Measurements from ENCODE around the gene CBX6. TPM values are rescaled to one million over a fixed set of nuclear protein-coding genes. Genes with fewer than 3 reads are reported as not detected.

The CBX6 gene
- total and polyA plus RNA-seq, 5 donors, result 27.0 to 65.9 (median 56.3) TPM

DNA sequence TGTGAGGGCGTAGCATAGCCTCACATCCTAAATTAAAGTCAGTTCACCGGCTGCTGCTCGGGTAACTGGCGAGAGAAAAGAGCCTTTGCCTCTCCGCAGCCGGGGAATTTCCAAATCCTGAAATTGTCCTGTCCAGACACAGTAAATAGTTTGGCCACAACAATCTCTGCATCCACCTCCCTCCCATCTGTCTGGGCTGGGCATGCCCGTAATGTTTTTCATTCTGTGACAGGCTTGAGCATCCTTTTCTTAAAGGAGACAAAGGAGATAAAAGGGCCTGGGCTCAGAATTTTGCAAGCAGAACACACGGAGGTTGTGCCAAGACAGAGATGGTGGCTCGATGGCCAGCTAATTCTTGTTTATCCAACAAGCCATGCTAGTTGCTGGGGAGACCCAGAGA, 19.2 kb upstream of the CBX6 start:
- ATAC-seq (no peak), DNase-seq (no peak)
- no peaks in the 10 kb centered on the region for H3K9me3 ChIP-seq (ENCODE audit: control insufficient read depth, low read length)
- intact Hi-C loops (cut with DNase I), result no loop called here
- H3K4me3 ChIP-seq (ENCODE audit: low read length), result no peak overlapping the region
- H3K4me1 ChIP-seq (ENCODE audit: control insufficient read depth, insufficient read depth, low read length), result no peaks in the 10 kb centered on the region
- H3K27ac ChIP-seq (ENCODE audit: low read length), result no peak overlapping the region
- H3K27me3 ChIP-seq (ENCODE audit: control insufficient read depth, insufficient read depth), result no peaks in the 10 kb centered on the region
- 62% methylated on average over 9 of the region's 9 CpGs for WGBS

DNA sequence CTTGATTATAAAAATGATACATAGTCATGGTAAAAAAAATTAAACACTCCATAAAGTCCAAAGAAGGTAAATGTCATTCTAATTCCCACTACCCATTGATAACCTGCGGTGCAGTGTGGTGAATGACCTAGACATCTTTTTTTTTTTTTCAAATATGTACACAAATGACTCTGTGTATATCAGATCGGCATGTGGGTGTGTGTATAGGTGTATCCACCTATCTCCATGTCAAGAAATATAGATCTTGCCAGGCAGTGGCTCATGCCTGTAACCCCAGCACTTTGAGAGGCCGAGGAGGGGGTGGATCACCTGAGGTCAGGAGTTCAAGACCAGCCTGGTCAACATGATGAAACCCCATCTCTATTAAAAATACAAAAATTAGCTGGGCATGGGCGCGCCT, 18.4 kb upstream of the CBX6 start:
- no peaks in the 10 kb centered on the region for H3K9me3 ChIP-seq (ENCODE audit: control insufficient read depth, low read length)
- ATAC-seq, result no peak
- no peak overlapping the region for H3K4me3 ChIP-seq (ENCODE audit: low read length)
- DNase-seq, result no peak
- no peaks in the 10 kb centered on the region for H3K4me1 ChIP-seq (ENCODE audit: control insufficient read depth, insufficient read depth, low read length)
- H3K27me3 ChIP-seq (ENCODE audit: control insufficient read depth, insufficient read depth), result no peaks in the 10 kb centered on the region
- intact Hi-C loops (cut with DNase I), result no loop called here
- 90% methylated on average over 5 of the region's 5 CpGs for WGBS
- H3K27ac ChIP-seq (ENCODE audit: low read length), result no peak overlapping the region

DNA sequence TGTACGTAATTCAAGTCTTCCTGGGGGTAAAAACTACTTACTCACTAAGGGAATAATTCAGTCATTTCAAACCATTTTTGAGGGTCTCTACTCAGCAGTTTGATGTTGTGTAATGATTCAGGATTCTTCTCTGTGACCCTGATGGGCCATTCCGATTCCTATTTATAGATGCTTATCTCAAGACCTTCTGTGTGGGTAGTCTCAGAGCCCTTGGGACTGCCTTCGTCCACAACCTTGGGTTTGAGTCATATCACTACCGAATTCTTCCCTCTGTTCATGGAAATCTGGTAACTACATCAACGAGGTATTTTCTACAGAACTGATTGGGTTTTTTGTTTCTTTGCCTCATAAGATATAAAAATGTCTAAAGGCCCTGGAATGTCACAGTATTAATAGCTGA, 14.3 kb upstream of the CBX6 start:
- Histone ChIP-seq H3K27me3 (ENCODE audit: control insufficient read depth, insufficient read depth) (no peaks in the 10 kb centered on the region), H3K9me3 (ENCODE audit: control insufficient read depth, low read length) (no peaks in the 10 kb centered on the region), H3K4me3 (ENCODE audit: low read length) (no peak overlapping the region), H3K27ac (ENCODE audit: low read length) (no peak overlapping the region), H3K4me1 (ENCODE audit: control insufficient read depth, insufficient read depth, low read length) (peaks cover 10% of the 10 kb centered on the region)
- ATAC-seq (no peak), DNase-seq (no peak)
- intact Hi-C loops (cut with DNase I), result no loop called here
- 46% methylated on average over 5 of the region's 5 CpGs for WGBS

DNA sequence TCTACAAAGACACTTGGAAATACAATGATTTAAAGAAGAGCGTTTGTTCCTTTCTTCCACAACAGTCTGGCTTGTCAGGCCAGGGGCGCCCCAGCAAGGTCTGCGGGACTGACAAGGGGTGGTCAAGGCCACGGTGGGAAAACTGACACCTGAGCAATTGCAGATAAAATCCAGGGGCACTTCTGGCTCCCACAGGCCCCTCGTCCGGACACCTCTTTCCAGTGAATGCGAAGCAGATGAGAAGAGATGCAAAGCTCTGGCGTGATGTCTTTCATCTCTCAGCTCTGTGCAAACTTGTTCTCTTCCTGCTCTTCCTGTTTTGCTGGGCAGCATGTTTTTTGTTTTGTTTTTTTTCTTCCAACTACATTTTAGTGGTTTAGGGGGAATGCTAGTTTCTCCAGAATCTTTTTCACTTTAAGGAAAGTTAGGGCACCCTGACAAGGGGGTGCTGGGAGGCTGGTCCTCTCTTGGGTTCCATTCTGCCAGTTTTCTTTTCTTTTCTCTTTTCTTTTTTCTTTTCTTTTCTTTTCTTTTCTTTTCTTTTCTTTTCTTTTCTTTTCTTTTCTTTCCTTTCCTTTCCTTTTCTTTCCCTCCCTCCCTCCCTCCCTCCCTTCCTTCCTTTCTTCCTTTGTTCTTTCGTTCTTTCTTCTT, 11.1 kb upstream of the CBX6 start:
- Histone ChIP-seq H3K9me3 (ENCODE audit: control insufficient read depth, low read length) (no peaks in the 10 kb centered on the region), H3K4me3 (ENCODE audit: low read length) (no peak overlapping the region), H3K27ac (ENCODE audit: low read length) (no peak overlapping the region), H3K27me3 (ENCODE audit: control insufficient read depth, insufficient read depth) (no peaks in the 10 kb centered on the region), H3K4me1 (ENCODE audit: control insufficient read depth, insufficient read depth, low read length) (peaks cover 10% of the 10 kb centered on the region)
- no peak for DNase-seq
- WGBS, result 52% methylated on average over 9 of the region's 9 CpGs
- ATAC-seq, result no peak
- intact Hi-C loops (cut with DNase I), result loop anchor here in 1 of 4 donors (5.0 kb wide), 1 partner anchor 39 kb away; no protein-coding TSS in a partner anchor

DNA sequence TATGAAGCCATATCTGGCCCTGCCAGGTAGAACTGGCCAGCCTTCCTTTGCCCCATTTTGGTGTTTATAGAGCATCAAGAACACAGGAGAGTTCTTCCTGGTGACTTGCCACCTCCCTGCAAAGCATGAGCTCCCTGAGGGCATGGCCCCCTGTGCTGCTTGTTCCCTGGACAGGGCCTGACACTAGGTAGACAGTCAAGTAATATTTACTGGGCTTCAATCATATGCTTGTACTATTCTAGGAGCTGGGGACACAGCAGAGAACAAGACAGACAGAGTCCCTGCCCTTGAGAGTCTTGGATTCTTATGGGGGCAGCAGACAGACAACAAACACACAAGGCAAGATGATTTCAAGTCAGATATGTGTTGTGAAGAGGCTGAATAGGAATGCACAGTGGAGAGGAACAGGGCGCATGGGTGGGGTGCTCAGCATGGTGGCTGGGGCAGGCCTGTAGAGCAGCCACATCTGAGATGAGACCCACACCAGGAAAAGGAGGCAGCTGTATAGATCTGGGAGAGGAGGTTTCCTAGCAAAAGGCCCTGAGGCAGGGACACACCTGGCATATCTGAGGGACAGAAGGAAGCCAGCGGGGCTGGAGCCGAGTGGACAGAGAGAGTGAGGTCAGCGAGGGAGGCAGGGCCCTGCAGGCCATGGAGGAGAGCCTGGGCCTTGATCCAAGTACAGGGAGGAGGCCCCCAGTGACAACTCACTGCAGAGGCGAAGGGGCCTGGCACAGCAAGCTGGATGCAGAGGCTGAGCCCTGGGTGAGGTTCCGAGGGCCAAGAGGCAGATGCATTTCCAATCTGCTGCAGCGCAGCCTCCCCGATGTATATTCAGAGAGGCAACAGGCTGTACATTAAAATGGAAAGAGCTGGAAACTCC, 10.2 kb upstream of the CBX6 start:
- Histone ChIP-seq H3K27ac (ENCODE audit: low read length) (peak overlapping the region; percentile 99), H3K4me1 (ENCODE audit: control insufficient read depth, insufficient read depth, low read length) (peaks cover 10% of the 10 kb centered on the region), H3K9me3 (ENCODE audit: control insufficient read depth, low read length) (no peaks in the 10 kb centered on the region), H3K4me3 (ENCODE audit: low read length) (no peak overlapping the region), H3K27me3 (ENCODE audit: control insufficient read depth, insufficient read depth) (no peaks in the 10 kb centered on the region)
- peak; percentile 76 to 78 for ATAC-seq
- intact Hi-C loops (cut with DNase I), result loop anchor here in 1 of 4 donors (5.0 kb wide), 1 partner anchor 40 kb away; no protein-coding TSS in a partner anchor
- peak; percentile 68 to 82 (median 79) for DNase-seq
- WGBS, result 36% methylated on average over 8 of the region's 8 CpGs

DNA sequence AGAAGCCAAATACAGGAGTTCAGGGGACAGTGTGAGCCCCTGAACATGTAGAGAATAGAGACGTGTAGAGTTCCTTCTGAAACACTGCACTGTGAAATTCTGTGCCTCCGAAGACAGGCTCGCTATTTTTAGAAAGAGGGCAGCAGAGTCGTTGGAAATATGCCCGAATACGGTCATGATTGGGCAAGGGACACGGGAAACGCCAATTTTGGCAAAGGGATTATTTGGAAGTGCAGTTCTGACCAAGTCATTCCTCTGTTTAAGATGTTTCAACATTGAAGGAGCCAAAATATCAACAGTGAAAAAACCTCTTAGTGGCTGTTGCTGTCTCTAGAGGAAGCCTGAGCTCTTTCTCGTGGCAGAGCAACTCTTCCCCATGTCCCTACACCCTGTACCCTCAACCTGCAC, 9.5 kb upstream of the CBX6 start:
- WGBS, result 8% methylated on average over 9 of the region's 9 CpGs
- peaks cover 10% of the 10 kb centered on the region for H3K4me1 ChIP-seq (ENCODE audit: control insufficient read depth, insufficient read depth, low read length)
- DNase-seq (peak in 1 of 3 donors; percentile 73), ATAC-seq (peak; percentile 68 to 80)
- intact Hi-C loops (cut with DNase I), result loop anchor here in 1 of 4 donors (5.0 kb wide), 1 partner anchor 41 kb away; no protein-coding TSS in a partner anchor
- H3K9me3 ChIP-seq (ENCODE audit: control insufficient read depth, low read length), result no peaks in the 10 kb centered on the region
- H3K27ac ChIP-seq (ENCODE audit: low read length), result peak overlapping the region; percentile 99
- H3K27me3 ChIP-seq (ENCODE audit: control insufficient read depth, insufficient read depth), result no peaks in the 10 kb centered on the region
- H3K4me3 ChIP-seq (ENCODE audit: low read length), result peak overlapping the region; percentile 21

DNA sequence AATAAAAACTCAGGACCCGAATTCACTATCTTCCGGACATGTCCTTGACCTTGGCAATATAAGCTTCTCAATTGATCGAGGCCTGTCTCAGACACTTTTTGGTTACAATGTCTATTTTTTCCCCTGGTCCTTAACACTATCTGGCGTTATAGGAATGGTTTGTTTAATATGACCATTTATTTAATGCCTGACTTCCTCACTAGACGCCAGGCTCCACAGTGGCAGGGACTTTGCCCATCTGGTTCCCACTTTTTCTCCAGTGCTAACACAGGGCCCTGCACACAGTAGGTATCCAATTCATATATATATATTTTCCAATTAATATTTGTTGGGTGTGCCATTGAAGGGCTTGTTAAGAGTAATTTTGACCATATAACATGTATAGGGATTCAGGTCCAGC, 7.9 kb upstream of the CBX6 start:
- Histone ChIP-seq H3K4me1 (ENCODE audit: control insufficient read depth, insufficient read depth, low read length) (peaks cover 10% of the 10 kb centered on the region), H3K9me3 (ENCODE audit: control insufficient read depth, low read length) (no peaks in the 10 kb centered on the region), H3K27ac (ENCODE audit: low read length) (no peak overlapping the region), H3K4me3 (ENCODE audit: low read length) (no peak overlapping the region), H3K27me3 (ENCODE audit: control insufficient read depth, insufficient read depth) (no peaks in the 10 kb centered on the region)
- 80% methylated on average over 5 of the region's 5 CpGs for WGBS
- intact Hi-C loops (cut with DNase I), result loop anchor here in 2 of 4 donors (5.0 to 10.0 kb wide), 3 partner anchors 42 to 115 kb away; no protein-coding TSS in a partner anchor
- ATAC-seq, result no peak
- no peak for DNase-seq

DNA sequence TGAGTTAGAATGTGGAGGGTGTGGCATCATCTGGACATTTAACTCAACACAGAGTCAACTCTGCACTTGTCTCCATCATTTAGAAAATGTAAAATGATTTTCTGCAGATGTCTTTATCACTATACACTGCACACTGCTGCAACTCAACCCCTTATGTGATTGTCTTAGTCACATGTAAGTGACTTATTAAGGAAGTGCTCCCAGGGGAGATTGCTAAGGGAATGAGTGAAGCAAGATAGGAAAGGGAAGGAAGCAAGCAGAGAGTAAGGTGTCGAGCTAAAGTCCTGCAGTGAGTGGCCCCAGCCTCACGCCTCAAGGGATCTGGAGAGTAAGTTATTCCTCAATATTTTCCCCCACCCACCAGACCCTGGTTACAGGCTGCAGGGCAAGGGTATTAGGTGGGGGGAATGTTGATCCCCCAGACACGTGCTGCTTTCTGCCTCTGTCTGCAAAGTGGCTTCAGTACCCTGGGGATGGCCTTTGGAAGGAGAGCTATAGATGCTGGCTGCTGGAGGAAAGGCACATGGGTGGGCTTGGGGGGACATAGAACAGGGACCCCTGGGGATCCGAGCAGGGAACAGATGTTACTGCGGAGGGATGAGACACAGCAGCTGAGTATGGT, 7.2 kb upstream of the CBX6 start:
- Histone ChIP-seq H3K4me1 (ENCODE audit: control insufficient read depth, insufficient read depth, low read length) (peaks cover 10% of the 10 kb centered on the region), H3K9me3 (ENCODE audit: control insufficient read depth, low read length) (no peaks in the 10 kb centered on the region), H3K4me3 (ENCODE audit: low read length) (no peak overlapping the region), H3K27ac (ENCODE audit: low read length) (no peak overlapping the region), H3K27me3 (ENCODE audit: control insufficient read depth, insufficient read depth) (no peaks in the 10 kb centered on the region)
- DNase-seq (no peak), ATAC-seq (no peak)
- intact Hi-C loops (cut with DNase I), result loop anchor here in 1 of 4 donors (10.0 kb wide), 2 partner anchors 46 to 114 kb away; no protein-coding TSS in a partner anchor
- 65% methylated on average over 5 of the region's 5 CpGs for WGBS

DNA sequence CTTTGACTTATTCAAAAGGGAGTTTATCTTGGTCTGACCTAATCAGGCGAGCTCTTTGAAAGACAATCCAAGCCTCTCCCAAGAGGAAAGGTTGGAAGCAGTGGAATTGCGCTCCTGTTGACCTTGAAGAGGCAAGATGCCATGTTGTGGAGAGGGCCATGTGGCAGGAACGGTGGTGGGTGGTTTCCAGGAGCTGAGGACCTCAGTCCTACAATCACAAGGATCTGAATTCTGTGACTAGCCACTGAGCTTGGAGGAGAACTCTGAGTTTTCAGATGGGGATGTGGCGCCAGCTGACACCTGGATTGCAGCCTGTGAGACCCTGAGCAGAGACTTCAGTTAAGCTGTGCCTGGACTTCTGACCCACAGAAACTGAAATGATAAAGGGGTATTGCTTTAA, 6.0 kb upstream of the CBX6 start:
- Histone ChIP-seq H3K27me3 (ENCODE audit: control insufficient read depth, insufficient read depth) (no peaks in the 10 kb centered on the region), H3K9me3 (ENCODE audit: control insufficient read depth, low read length) (no peaks in the 10 kb centered on the region), H3K4me1 (ENCODE audit: control insufficient read depth, insufficient read depth, low read length) (peaks cover 10% of the 10 kb centered on the region), H3K4me3 (ENCODE audit: low read length) (no peak overlapping the region), H3K27ac (ENCODE audit: low read length) (no peak overlapping the region)
- WGBS, result 85% methylated on average over 4 of the region's 4 CpGs
- intact Hi-C loops (cut with DNase I), result loop anchor here in 1 of 4 donors (10.0 kb wide), 2 partner anchors 47 to 113 kb away; no protein-coding TSS in a partner anchor
- no peak for DNase-seq
- ATAC-seq, result no peak

DNA sequence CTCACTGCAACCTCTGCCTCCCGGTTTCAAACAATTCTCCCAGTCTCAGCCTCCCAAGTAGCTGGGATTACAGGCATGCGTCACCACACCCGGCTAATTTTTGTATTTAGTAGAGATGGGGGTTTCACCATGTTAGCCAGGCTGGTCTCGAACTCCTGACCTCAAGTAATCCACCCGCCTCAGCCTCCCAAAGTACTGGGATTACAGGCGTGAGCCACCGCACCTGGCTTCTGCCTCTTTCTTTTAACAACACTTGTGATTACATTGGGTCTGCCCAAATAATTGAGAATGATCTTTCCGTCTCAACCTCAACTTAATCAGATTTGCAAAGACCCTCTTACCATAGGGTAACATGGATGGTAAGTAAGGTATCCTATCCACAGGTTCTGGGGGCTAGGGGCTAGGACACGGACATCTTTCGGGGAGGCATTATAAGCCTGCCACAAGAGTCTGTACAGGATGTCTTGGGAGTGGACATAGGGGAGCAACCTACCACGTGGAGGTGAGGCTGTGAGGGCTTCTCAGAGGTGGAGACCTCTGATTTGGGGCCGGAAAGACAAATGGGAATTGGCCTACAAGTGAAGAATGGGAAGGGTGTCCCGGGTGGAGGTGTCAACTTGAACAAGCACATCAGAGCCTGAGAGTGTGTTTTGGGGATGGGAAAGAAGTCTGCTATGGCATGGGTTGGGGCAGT, 2.7 kb upstream of the CBX6 start:
- Histone ChIP-seq H3K27ac (ENCODE audit: low read length) (no peak overlapping the region), H3K4me3 (ENCODE audit: low read length) (no peak overlapping the region), H3K27me3 (ENCODE audit: control insufficient read depth, insufficient read depth) (no peaks in the 10 kb centered on the region), H3K9me3 (ENCODE audit: control insufficient read depth, low read length) (no peaks in the 10 kb centered on the region), H3K4me1 (ENCODE audit: control insufficient read depth, insufficient read depth, low read length) (peaks cover 2% of the 10 kb centered on the region)
- DNase-seq (no peak), ATAC-seq (no peak)
- intact Hi-C loops (cut with DNase I), result loop anchor here in 3 of 4 donors (5.0 to 10.0 kb wide), 4 partner anchors 50 to 248 kb away; no protein-coding TSS in a partner anchor
- 91% methylated on average over 13 of the region's 13 CpGs for WGBS
